COLO668 (cell line): ENCODE measurements around the gene RPH3AL.

Source experiments
- DNase-seq: peaks from one replicate; lab custom pipeline; 2025; ENCODE audit not compliant: unreplicated experiment; lab: John Stamatoyannopoulos, UW

Gene RPH3AL

GRCh38 chr17:163514-164098 lies 189.0 kb downstream of the RPH3AL start:
- no peak for DNase-seq

GRCh38 chr17:162689-163088 lies 189.9 kb downstream of the RPH3AL start:
- DNase-seq = no peak
